Measurements from ENCODE around the gene RGS14. TPM values are rescaled to one million over a fixed set of nuclear protein-coding genes. Genes with fewer than 3 reads are reported as not detected.
"Not testable (repeated sequence)": the region's sequence is repeated elsewhere in the genome, so short reads cannot be mapped to it uniquely, and the experiment has no call there.

The RGS14 gene
- total RNA-seq, 1 donor from 2014 or later = 14.1 TPM

DNA sequence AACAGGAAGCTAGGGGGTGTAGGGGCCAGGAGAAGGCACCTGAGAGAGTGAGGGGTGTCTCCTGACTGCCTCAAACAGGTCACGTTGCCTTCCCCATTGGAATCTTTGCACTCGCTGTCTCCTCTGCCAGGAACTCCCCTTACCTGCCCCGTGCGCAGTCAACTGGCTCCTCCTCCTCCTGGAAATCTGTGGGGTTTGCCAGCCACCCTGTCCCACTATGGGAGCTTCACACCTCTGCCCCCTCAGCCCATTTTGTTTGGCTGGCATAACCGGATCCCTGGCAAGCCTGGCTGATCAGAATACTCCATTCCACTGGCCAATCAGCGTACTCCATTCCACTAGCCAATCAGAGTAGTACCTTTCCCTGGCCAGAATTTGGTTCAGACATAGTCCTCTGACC is 16.1 kb downstream of the RGS14 start:
- no peak for DNase-seq (ENCODE audit: low spot score in 2 of 2, unreplicated experiment in 2 of 2)
- TF ChIP-seq, protein P1, sequence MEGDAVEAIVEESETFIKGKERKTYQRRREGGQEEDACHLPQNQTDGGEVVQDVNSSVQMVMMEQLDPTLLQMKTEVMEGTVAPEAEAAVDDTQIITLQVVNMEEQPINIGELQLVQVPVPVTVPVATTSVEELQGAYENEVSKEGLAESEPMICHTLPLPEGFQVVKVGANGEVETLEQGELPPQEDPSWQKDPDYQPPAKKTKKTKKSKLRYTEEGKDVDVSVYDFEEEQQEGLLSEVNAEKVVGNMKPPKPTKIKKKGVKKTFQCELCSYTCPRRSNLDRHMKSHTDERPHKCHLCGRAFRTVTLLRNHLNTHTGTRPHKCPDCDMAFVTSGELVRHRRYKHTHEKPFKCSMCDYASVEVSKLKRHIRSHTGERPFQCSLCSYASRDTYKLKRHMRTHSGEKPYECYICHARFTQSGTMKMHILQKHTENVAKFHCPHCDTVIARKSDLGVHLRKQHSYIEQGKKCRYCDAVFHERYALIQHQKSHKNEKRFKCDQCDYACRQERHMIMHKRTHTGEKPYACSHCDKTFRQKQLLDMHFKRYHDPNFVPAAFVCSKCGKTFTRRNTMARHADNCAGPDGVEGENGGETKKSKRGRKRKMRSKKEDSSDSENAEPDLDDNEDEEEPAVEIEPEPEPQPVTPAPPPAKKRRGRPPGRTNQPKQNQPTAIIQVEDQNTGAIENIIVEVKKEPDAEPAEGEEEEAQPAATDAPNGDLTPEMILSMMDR (IDR thresholded peaks at IDR 0.05; ENCODE audit: unreplicated experiment) = no peak
- Mint-ChIP-seq H3K27me3 (ENCODE audit: low read depth) (no peaks in the 10 kb centered on the region), H3K27ac (no peak overlapping the region), H3K36me3 (no peaks in the 10 kb centered on the region), H3K4me3 (no peak overlapping the region), H3K4me1 (peaks cover 10% of the 10 kb centered on the region), H3K9me3 (no peaks in the 10 kb centered on the region)

DNA sequence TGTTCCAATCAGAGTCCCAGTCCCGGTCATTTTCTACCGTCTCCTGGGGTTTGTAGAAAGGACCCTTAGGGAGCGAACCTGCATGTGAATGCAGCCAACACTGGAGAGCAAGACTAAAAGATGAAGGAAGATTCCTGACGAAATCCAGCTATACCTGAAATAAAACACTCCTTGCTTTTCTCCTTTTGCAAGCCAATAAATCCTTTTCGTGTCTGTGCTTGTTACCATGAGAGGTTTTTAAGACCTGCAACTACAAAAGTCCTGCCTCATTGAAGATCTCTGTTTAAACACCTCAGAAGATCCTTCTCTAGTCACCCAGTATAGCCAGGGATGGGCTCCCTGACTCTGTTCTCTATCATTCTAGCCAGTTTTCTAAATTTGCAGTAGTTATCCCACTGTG is 16.5 kb downstream of the RGS14 start:
- Mint-ChIP-seq H3K27me3 (ENCODE audit: low read depth) (no peaks in the 10 kb centered on the region), H3K36me3 (no peaks in the 10 kb centered on the region), H3K9me3 (no peaks in the 10 kb centered on the region), H3K4me1 (peaks cover 10% of the 10 kb centered on the region), H3K4me3 (no peak overlapping the region), H3K27ac (no peak overlapping the region)
- TF ChIP-seq, protein P1 (IDR thresholded peaks at IDR 0.05; ENCODE audit: unreplicated experiment) = no peak
- DNase-seq (ENCODE audit: low spot score in 2 of 2, unreplicated experiment in 2 of 2) = no peak

- DNase-seq (ENCODE audit: low spot score in 2 of 2, unreplicated experiment in 2 of 2); H3K4me1 Mint-ChIP-seq; H3K36me3 Mint-ChIP-seq; H3K4me3 Mint-ChIP-seq; H3K9me3 Mint-ChIP-seq; H3K27ac Mint-ChIP-seq; H3K27me3 Mint-ChIP-seq (ENCODE audit: low read depth): not testable (repeated sequence)
These were observed 17.8 kb downstream of the RGS14 start for GRCh38 chr5:177375516-177375915.

DNA sequence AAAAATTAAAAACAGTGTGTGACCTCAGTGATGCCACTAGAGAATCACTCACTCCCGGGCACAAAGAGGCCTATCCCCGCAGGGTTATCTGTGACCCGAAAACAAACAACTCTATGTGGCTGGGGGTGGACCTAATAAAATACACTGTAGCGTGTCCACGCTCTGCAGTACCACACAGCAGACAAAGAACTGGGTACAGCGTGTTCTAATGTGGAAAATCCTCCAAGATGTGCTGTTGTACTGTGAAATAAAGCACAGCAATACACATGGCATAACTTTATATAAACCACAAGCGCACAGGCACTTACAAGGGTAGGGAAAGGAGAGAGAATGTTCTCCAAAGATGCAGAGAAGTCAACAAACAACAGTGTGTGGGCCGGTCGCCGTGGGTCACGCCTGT is 18.4 kb downstream of the RGS14 start:
- H3K4me1 Mint-ChIP-seq = peaks cover 9% of the 10 kb centered on the region
- no peaks in the 10 kb centered on the region for H3K36me3 Mint-ChIP-seq
- DNase-seq (ENCODE audit: low spot score in 2 of 2, unreplicated experiment in 2 of 2) = no peak
- no peak overlapping the region for H3K4me3 Mint-ChIP-seq
- TF ChIP-seq, protein P1 (IDR thresholded peaks at IDR 0.05; ENCODE audit: unreplicated experiment) = no peak
- no peak overlapping the region for H3K27ac Mint-ChIP-seq
- H3K9me3 Mint-ChIP-seq = no peaks in the 10 kb centered on the region
- no peaks in the 10 kb centered on the region for H3K27me3 Mint-ChIP-seq (ENCODE audit: low read depth)

- Mint-ChIP-seq H3K4me3 (no peak overlapping the region), H3K9me3 (no peaks in the 10 kb centered on the region), H3K27me3 (ENCODE audit: low read depth) (no peaks in the 10 kb centered on the region), H3K27ac (no peak overlapping the region), H3K4me1 (peaks cover 4% of the 10 kb centered on the region), H3K36me3 (no peaks in the 10 kb centered on the region)
- DNase-seq (ENCODE audit: low spot score in 2 of 2, unreplicated experiment in 2 of 2) = no peak
- TF ChIP-seq, protein P1 (IDR thresholded peaks at IDR 0.05; ENCODE audit: unreplicated experiment) = no peak
These were observed 20.4 kb downstream of the RGS14 start for GRCh38 chr5:177377851-177378776.
